K562 (cell line): ENCODE results near the gene SLC8A1. TPM values are rescaled to one million over a fixed set of nuclear protein-coding genes. Genes with fewer than 3 reads are reported as not detected.

Experiments used
- ATAC-seq: fragments of 200-7000 bp; cut with Tn5 transposase; 3 replicates; pipeline ENCODE4 v1.9.1; 2020; ENCODE audit warnings: moderate library complexity
- BruUV-seq: library from RNA; stranded (reverse); fragments of 400-500 nt; replicated peaks from 2 replicates; lab custom pipeline; 2021; lab: Mats Ljungman, UMichigan
- CTCF ChIA-PET: fragments of 300-600 bp; formaldehyde crosslinking; extraction: SDS; loops from one replicate; lab custom pipeline; 2021; ENCODE audit warnings: low intra/inter-chr PET ratio; lab: Yijun Ruan, JAX
- POLR2A ChIA-PET: fragments of 300-600, 350-650 bp; sonication (Branson Sonifier 250); formaldehyde crosslinking; extraction: SDS; loops from one replicate; lab custom pipeline; 2021; ENCODE audit warnings: antibody characterized with exemption, inconsistent platforms; lab: Yijun Ruan, JAX
- DNase-seq, 4 experiments: peaks; one replicate each; pipeline versions ENCODE4 v3.0.0 to v3.0.0-alpha.2; 2011 to 2018; ENCODE audit warnings: low spot score in 3 of 4, mixed read lengths in 3 of 4; ENCODE audit errors: extremely low read depth in 1 of 4
- FAIRE-seq: peaks from 2 replicates; lab custom pipeline; 2011; peaks lifted over from hg19 to GRCh38; lab: Jason Lieb, UNC
- H2AFZ ChIP-seq: 2 replicates; pipeline ENCODE4 v1.6.0; 2011; ENCODE audit warnings: low read depth, low read length, control low read depth, inconsistent platforms
- H3K27ac ChIP-seq: fragments of 200-600 bp; 3 replicates; pipeline ENCODE4 v1.8.0; 2011; ENCODE audit warnings: low read depth, mild to moderate bottlenecking, control low read depth, inconsistent platforms, low read length, moderate library complexity, mixed read lengths; ENCODE audit errors: extremely low read depth
- H3K27me3 ChIP-seq, 2 experiments: fragments of 300-600 bp in 1 of 2; 2 replicates in 1 of 2; 3 replicates in 1 of 2; pipeline versions ENCODE4 v1.6.0 to v1.8.0; 2011; ENCODE audit warnings: inconsistent platforms in 2 of 2, low read length in 2 of 2, mild to moderate bottlenecking in 1 of 2, mixed read lengths in 1 of 2, moderate library complexity in 1 of 2; ENCODE audit not compliant: control insufficient read depth in 2 of 2, insufficient read depth in 2 of 2
- H3K36me3 ChIP-seq: fragments of 300-600 bp; 3 replicates; pipeline ENCODE4 v1.8.0; 2011; ENCODE audit warnings: mild to moderate bottlenecking, low read length, inconsistent platforms; ENCODE audit not compliant: control insufficient read depth, insufficient read depth
- H3K4me1 ChIP-seq, 2 experiments: fragments of 200-600 bp in 1 of 2; replicated peaks in 1 of 2; 2 replicates in 1 of 2; 3 replicates in 1 of 2; pipeline versions ENCODE4 v1.5.1 to v1.8.0; 2011; ENCODE audit warnings: inconsistent platforms in 2 of 2, low read length in 2 of 2, mild to moderate bottlenecking in 1 of 2, mixed read lengths in 1 of 2, moderate library complexity in 1 of 2; ENCODE audit not compliant: control insufficient read depth in 2 of 2, insufficient read depth in 2 of 2
- H3K4me2 ChIP-seq: 2 replicates; pipeline ENCODE4 v1.6.1; 2011; ENCODE audit warnings: low read length, control low read depth, inconsistent platforms, mixed read lengths; ENCODE audit not compliant: insufficient read depth
- H3K4me3 ChIP-seq: fragments of 200-600 bp; sonication (generic), shearing (Covaris generic); 2 replicates; pipeline ENCODE4 v1.5.1; 2016; ENCODE audit warnings: control low read depth, inconsistent platforms
- H3K79me2 ChIP-seq: fragments of 200-600 bp; 3 replicates; pipeline ENCODE4 v1.8.0; 2011; ENCODE audit warnings: low read length, inconsistent platforms; ENCODE audit not compliant: control insufficient read depth, insufficient read depth
- H3K9ac ChIP-seq, 2 experiments: 2 replicates each; pipeline versions ENCODE4 v1.6.0 to v1.6.1; 2011; ENCODE audit warnings: low read depth in 2 of 2, low read length in 2 of 2, control low read depth in 1 of 2, inconsistent platforms in 1 of 2, mild to moderate bottlenecking in 1 of 2, mixed read lengths in 1 of 2; ENCODE audit not compliant: insufficient read depth in 1 of 2
- H3K9me1 ChIP-seq: one replicate; pipeline ENCODE4 v1.6.0; 2011; ENCODE audit warnings: inconsistent platforms, mild to moderate bottlenecking, low read length, moderate library complexity; ENCODE audit not compliant: control insufficient read depth, insufficient read depth
- H3K9me3 ChIP-seq: replicated peaks from 2 replicates; pipeline ENCODE4 v1.5.1; 2011; ENCODE audit warnings: low read depth, low read length, inconsistent platforms; ENCODE audit not compliant: control insufficient read depth, insufficient read depth
- H4K20me1 ChIP-seq: replicated peaks from 2 replicates; pipeline ENCODE4 v1.6.1; 2011; ENCODE audit warnings: low read length, inconsistent platforms, mixed read lengths; ENCODE audit not compliant: control insufficient read depth, insufficient read depth
- CTCFL ChIP-seq: IDR thresholded peaks from 2 replicates; pipeline ENCODE4 v1.6.1; 2011; ENCODE audit warnings: borderline replicate concordance, low read depth, mild to moderate bottlenecking, moderate library complexity, low read length; ENCODE audit not compliant: insufficient read depth, poor library complexity, severe bottlenecking
- FOXM1 ChIP-seq, 2 experiments: fragments of 450-650 bp in 1 of 2; sonication (generic) in 1 of 2; formaldehyde crosslinking in 1 of 2; IDR thresholded peaks; 2 replicates each; pipeline versions ENCODE4 v1.6.1 to v1.9.0; 2017 to 2022; ENCODE audit warnings: low read depth in 2 of 2, mild to moderate bottlenecking in 2 of 2, missing genetic modification reagents in 1 of 2, moderate library complexity in 1 of 2
- MXI1 ChIP-seq: IDR thresholded peaks from 2 replicates; pipeline ENCODE4 v1.6.1; 2011; ENCODE audit warnings: low read depth, mild to moderate bottlenecking, improper control_type of control experiment, low read length
- RNF2 ChIP-seq: sonication (generic); IDR thresholded peaks from 2 replicates; pipeline ENCODE4 v1.6.1; 2016
- SMAD1 ChIP-seq: fragments of 150-350 bp; IDR thresholded peaks from 2 replicates; pipeline ENCODE4 v1.6.1; 2014; ENCODE audit warnings: low read length, low read depth; ENCODE audit not compliant: partially characterized antibody
- SNAPC5 ChIP-seq: fragments of 250-450 bp; sonication (Bioruptor Pico); IDR thresholded peaks from 2 replicates; pipeline ENCODE4 v1.8.0; 2021; ENCODE audit warnings: moderate library complexity, mild to moderate bottlenecking, inconsistent platforms
- ZNF41 ChIP-seq: fragments of 250-450 bp; sonication (Bioruptor Pico); conservative IDR thresholded peaks from 2 replicates; pipeline ENCODE4 v1.4.0; 2020; ENCODE audit warnings: mild to moderate bottlenecking
- WGBS: fragments of 100-300 bp; shearing (Covaris generic); methylation state at CpG from one replicate; pipeline ENCODE4 v1.1.6; 2016; ENCODE audit warnings: low coverage, mixed read lengths; ENCODE audit not compliant: insufficient coverage; ENCODE audit errors: missing lambda C conversion rate; 5-methylcytosine and 5-hydroxymethylcytosine counted together
- in situ Hi-C: fragments of 300-500 bp; cut with MboI; formaldehyde crosslinking; loops from 4 replicates; pipeline ENCODE4 v1.15.0; 2018; ENCODE audit warnings: inconsistent platforms, mixed read lengths
- intact Hi-C: fragments of 100-400 bp; cut with micrococcal nuclease; formaldehyde crosslinking; loops from 2 replicates; pipeline ENCODE4 v1.14.2; 2022
- polyA plus RNA-seq, 8 experiments: library from polyadenylated mRNA; depleted of rRNA in 4 of 8; stranded (reverse) in 5 of 8; unstranded in 3 of 8; fragments of >200 nt; fragmentation: Nextera tagmentation in 2 of 8; fragmentation: Illumina TruSeq in 1 of 8; extraction: Ambion mirVana in 2 of 8; extraction: Trizol in 1 of 8; gene quantifications; 2 replicates each; pipeline versions ENCODE4 v1.2.1 to v1.2.3, GENCODE V29; 2011 to 2014; ENCODE audit warnings: inconsistent platforms in 1 of 8, missing spikeins in 1 of 8
- total RNA-seq, 7 experiments: library from RNA; depleted of rRNA in 6 of 7; stranded (reverse); fragments of >200 nt in 6 of 7; fragmentation: Illumina TruSeq in 2 of 7; extraction: Trizol in 2 of 7; gene quantifications; 2 replicates each; pipeline versions ENCODE4 v1.2.1 to v1.2.3, GENCODE V29; 2011 to 2021; ENCODE audit warnings: low replicate concordance in 1 of 7

The SLC8A1 gene
- total and polyA plus RNA-seq, 9 of the 15 experiments (the other 6 are each of a cell fraction or from before 2014, with no cell fraction given), result not detected

GRCh38 chr2:40466935-40467572 is 15.2 kb upstream of the SLC8A1 start:
- CTCF ChIA-PET, result no interaction called here

More at GRCh38 chr2:40466935-40467572, 15.2 kb upstream of the SLC8A1 start:
- FAIRE-seq (no peak), DNase-seq (no peak), ATAC-seq (no peak)
- intact Hi-C loops, result no loop called here
- in situ Hi-C loops, result no loop called here
- Histone ChIP-seq H3K9ac (no peak overlapping the region), H3K27ac (no peak overlapping the region), H3K36me3 (no peaks in the 10 kb centered on the region), H3K4me1 (no peaks in the 10 kb centered on the region), H3K9me3 (no peaks in the 10 kb centered on the region), H3K79me2 (no peaks in the 10 kb centered on the region), H3K27me3 (no peaks in the 10 kb centered on the region), H4K20me1 (no peaks in the 10 kb centered on the region), H3K4me3 (no peak overlapping the region), H3K9me1 (no peaks in the 10 kb centered on the region), H3K4me2 (no peak overlapping the region), H2AFZ (no peak overlapping the region)
- no TSS peak for BruUV-seq
- WGBS, result 0% methylated on average over 2 of the region's 2 CpGs
- TF ChIP-seq RNF2 (no peak), SMAD1 (no peak), ZNF41 (CRISPR knock-in tag) (no peak), MXI1 (no peak), SNAPC5 (no peak), CTCFL (no peak), FOXM1 (IDR thresholded peaks at IDR 0.05; ENCODE audit: low read depth) (no peak), FOXM1 (CRISPR knock-in tag; IDR thresholded peaks at IDR 0.05; ENCODE audit: low read depth) (no peak)
- POLR2A ChIA-PET, result no interaction called here
